Measurements from ENCODE around the gene KDM5D. TPM values are rescaled to one million over a fixed set of nuclear protein-coding genes. Genes with fewer than 3 reads are reported as not detected.

The KDM5D gene
- polyA plus RNA-seq = 10 to 100 TPM in 3 of 4 donors, not detected in 1; 16.8 to 66.5 (median 46.1) TPM
- long read RNA-seq, donor 1, partial matches to known transcripts = 18 of 18 reads
- long read RNA-seq, donor 1, other reads (novel, unspliced or antisense) = 0 of 18 reads
- long read RNA-seq, donor 2 = 0 reads
- long read RNA-seq, donor 3 = 0 reads
- long read RNA-seq, donor 4 = 0 reads
- long read RNA-seq, donor 5 = 0 reads
- long read RNA-seq, donor 6 = 0 reads
- long read RNA-seq, donor 7 = 0 reads
- long read RNA-seq, donor 8 = 0 reads
- long read RNA-seq, donor 9 = 0 reads
- long read RNA-seq, donor 10 = 0 reads

- Histone ChIP-seq H3K9me3 (ENCODE audit: control insufficient read depth in 2 of 2, insufficient read depth in 1 of 2, low read depth in 1 of 2, low read length in 1 of 2) (no peaks in the 10 kb centered on the region), H3K4me3 (ENCODE audit: low read depth in 1 of 3, low read length in 3 of 3) (peak within 1 kb of the TSS in 2 of 3 donors; percentile 39 to 72), H3K27me3 (ENCODE audit: control insufficient read depth in 3 of 3, insufficient read depth in 3 of 3, low read length in 3 of 3) (no peaks in the 10 kb centered on the region), H3K27ac (ENCODE audit: low read depth in 1 of 3, low read length in 2 of 3) (peak within 1 kb of the TSS in 2 of 3 donors; percentile 87 to 89), H3K4me1 (ENCODE audit: control insufficient read depth in 3 of 3, insufficient read depth in 2 of 3, low read depth in 1 of 3, low read length in 2 of 3) (no peaks in the 10 kb centered on the region), H3K36me3 (ENCODE audit: control insufficient read depth in 3 of 3, insufficient read depth in 2 of 3, low read depth in 1 of 3, low read length in 3 of 3) (peaks cover 0 to 6% (median 0%) of the 10 kb centered on the region in 3 donors)
- FAIRE-seq (no peak), DNase-seq (peak; percentile 81 to 88)
- WGBS, 3 donors = 0% methylated on average over 49 to 52 of the region's 52 CpGs; no CpG with 5 or more reads in 1 of the 3 donors
Observed at GRCh38 chrY:19744381-19745378, at the start of gene KDM5D. KDM5D (minus strand) TSS chrY:19744726; CDS start chrY:19744534, 192 bp downstream.

GRCh38 chrY:19768375-19768774, 23.8 kb upstream of the KDM5D start:
- no peak for FAIRE-seq
- 70 to 87% methylated on average over 3 of the region's 3 CpGs; no CpG with 5 or more reads in 1 of the 3 donors for WGBS, 3 donors

GRCh38 chrY:19743331-19743730, 1.2 kb downstream of the KDM5D start:
- H3K27ac ChIP-seq (ENCODE audit: low read depth in 1 of 3, low read length in 2 of 3) = no peak overlapping the region
- FAIRE-seq (no peak), DNase-seq (no peak)
- H3K36me3 ChIP-seq (ENCODE audit: control insufficient read depth in 3 of 3, insufficient read depth in 2 of 3, low read depth in 1 of 3, low read length in 3 of 3) = peaks cover 0 to 6% (median 0%) of the 10 kb centered on the region in 3 donors
- H3K4me1 ChIP-seq (ENCODE audit: control insufficient read depth in 3 of 3, insufficient read depth in 2 of 3, low read depth in 1 of 3, low read length in 2 of 3) = no peaks in the 10 kb centered on the region
- no peaks in the 10 kb centered on the region for H3K27me3 ChIP-seq (ENCODE audit: control insufficient read depth in 3 of 3, insufficient read depth in 3 of 3, low read length in 3 of 3)
- H3K4me3 ChIP-seq (ENCODE audit: low read depth in 1 of 3, low read length in 3 of 3) = peak overlapping the region in 1 of 3 donors; percentile 72
- no peaks in the 10 kb centered on the region for H3K9me3 ChIP-seq (ENCODE audit: control insufficient read depth in 2 of 2, insufficient read depth in 1 of 2, low read depth in 1 of 2, low read length in 1 of 2)
- WGBS, 3 donors = 17 to 48% (median 37%) methylated on average over 3 to 8 of the region's 8 CpGs

More at GRCh38 chrY:19768375-19768774, 23.8 kb upstream of the KDM5D start:
- Histone ChIP-seq H3K4me3 (ENCODE audit: low read depth in 1 of 3, low read length in 3 of 3) (no peak overlapping the region), H3K4me1 (ENCODE audit: control insufficient read depth in 3 of 3, insufficient read depth in 2 of 3, low read depth in 1 of 3, low read length in 2 of 3) (no peaks in the 10 kb centered on the region), H3K27me3 (ENCODE audit: control insufficient read depth in 3 of 3, insufficient read depth in 3 of 3, low read length in 3 of 3) (no peaks in the 10 kb centered on the region), H3K36me3 (ENCODE audit: control insufficient read depth in 3 of 3, insufficient read depth in 2 of 3, low read depth in 1 of 3, low read length in 3 of 3) (no peaks in the 10 kb centered on the region), H3K9me3 (ENCODE audit: control insufficient read depth in 2 of 2, insufficient read depth in 1 of 2, low read depth in 1 of 2, low read length in 1 of 2) (no peaks in the 10 kb centered on the region), H3K27ac (ENCODE audit: low read depth in 1 of 3, low read length in 2 of 3) (no peak overlapping the region)
- no peak for DNase-seq

GRCh38 chrY:19742153-19742552, 2.4 kb downstream of the KDM5D start:
- Histone ChIP-seq H3K36me3 (ENCODE audit: control insufficient read depth in 3 of 3, insufficient read depth in 2 of 3, low read depth in 1 of 3, low read length in 3 of 3) (peaks cover 0 to 6% (median 0%) of the 10 kb centered on the region in 3 donors), H3K4me3 (ENCODE audit: low read depth in 1 of 3, low read length in 3 of 3) (no peak overlapping the region), H3K4me1 (ENCODE audit: control insufficient read depth in 3 of 3, insufficient read depth in 2 of 3, low read depth in 1 of 3, low read length in 2 of 3) (no peaks in the 10 kb centered on the region), H3K27me3 (ENCODE audit: control insufficient read depth in 3 of 3, insufficient read depth in 3 of 3, low read length in 3 of 3) (no peaks in the 10 kb centered on the region), H3K27ac (ENCODE audit: low read depth in 1 of 3, low read length in 2 of 3) (no peak overlapping the region), H3K9me3 (ENCODE audit: control insufficient read depth in 2 of 2, insufficient read depth in 1 of 2, low read depth in 1 of 2, low read length in 1 of 2) (no peaks in the 10 kb centered on the region)
- DNase-seq = no peak
- no peak for FAIRE-seq

- Histone ChIP-seq H3K27me3 (ENCODE audit: control insufficient read depth in 3 of 3, insufficient read depth in 3 of 3, low read length in 3 of 3) (no peaks in the 10 kb centered on the region), H3K4me3 (ENCODE audit: low read depth in 1 of 3, low read length in 3 of 3) (no peak overlapping the region), H3K9me3 (ENCODE audit: control insufficient read depth in 2 of 2, insufficient read depth in 1 of 2, low read depth in 1 of 2, low read length in 1 of 2) (no peaks in the 10 kb centered on the region), H3K36me3 (ENCODE audit: control insufficient read depth in 3 of 3, insufficient read depth in 2 of 3, low read depth in 1 of 3, low read length in 3 of 3) (peaks cover 0 to 4% (median 0%) of the 10 kb centered on the region in 3 donors), H3K27ac (ENCODE audit: low read depth in 1 of 3, low read length in 2 of 3) (no peak overlapping the region), H3K4me1 (ENCODE audit: control insufficient read depth in 3 of 3, insufficient read depth in 2 of 3, low read depth in 1 of 3, low read length in 2 of 3) (no peaks in the 10 kb centered on the region)
- FAIRE-seq (no peak), DNase-seq (no peak)
- WGBS, 3 donors = 15 to 74% methylated on average over 1 of the region's 1 CpG; no CpG with 5 or more reads in 1 of the 3 donors
Observed at GRCh38 chrY:19734425-19734824, 10.1 kb downstream of the KDM5D start.

GRCh38 chrY:19717950-19718349, 26.6 kb downstream of the KDM5D start:
- Histone ChIP-seq H3K36me3 (ENCODE audit: control insufficient read depth in 3 of 3, insufficient read depth in 2 of 3, low read depth in 1 of 3, low read length in 3 of 3) (peaks cover 0 to 20% (median 15%) of the 10 kb centered on the region in 3 donors), H3K9me3 (ENCODE audit: control insufficient read depth in 2 of 2, insufficient read depth in 1 of 2, low read depth in 1 of 2, low read length in 1 of 2) (no peaks in the 10 kb centered on the region)
- FAIRE-seq = no peak

GRCh38 chrY:19717146-19717545, 27.4 kb downstream of the KDM5D start:
- WGBS, 3 donors = 92 to 93% methylated on average over 3 of the region's 3 CpGs; no CpG with 5 or more reads in 1 of the 3 donors
- H3K36me3 ChIP-seq (ENCODE audit: control insufficient read depth in 3 of 3, insufficient read depth in 2 of 3, low read depth in 1 of 3, low read length in 3 of 3) = peaks cover 0 to 20% (median 15%) of the 10 kb centered on the region in 3 donors
- no peak for FAIRE-seq
- no peaks in the 10 kb centered on the region for H3K9me3 ChIP-seq (ENCODE audit: control insufficient read depth in 2 of 2, insufficient read depth in 1 of 2, low read depth in 1 of 2, low read length in 1 of 2)
- H3K27me3 ChIP-seq (ENCODE audit: control insufficient read depth in 3 of 3, insufficient read depth in 3 of 3, low read length in 3 of 3) = no peaks in the 10 kb centered on the region
- H3K27ac ChIP-seq (ENCODE audit: low read depth in 1 of 3, low read length in 2 of 3) = peak overlapping the region in 1 of 3 donors; percentile 16
- DNase-seq = no peak
- H3K4me3 ChIP-seq (ENCODE audit: low read depth in 1 of 3, low read length in 3 of 3) = no peak overlapping the region
- no peaks in the 10 kb centered on the region for H3K4me1 ChIP-seq (ENCODE audit: control insufficient read depth in 3 of 3, insufficient read depth in 2 of 3, low read depth in 1 of 3, low read length in 2 of 3)

More at GRCh38 chrY:19717950-19718349, 26.6 kb downstream of the KDM5D start:
- DNase-seq = no peak
- H3K4me1 ChIP-seq (ENCODE audit: control insufficient read depth in 3 of 3, insufficient read depth in 2 of 3, low read depth in 1 of 3, low read length in 2 of 3) = no peaks in the 10 kb centered on the region
- no peaks in the 10 kb centered on the region for H3K27me3 ChIP-seq (ENCODE audit: control insufficient read depth in 3 of 3, insufficient read depth in 3 of 3, low read length in 3 of 3)
- H3K4me3 ChIP-seq (ENCODE audit: low read depth in 1 of 3, low read length in 3 of 3) = no peak overlapping the region
- H3K27ac ChIP-seq (ENCODE audit: low read depth in 1 of 3, low read length in 2 of 3) = no peak overlapping the region

GRCh38 chrY:19715226-19715625, 29.3 kb downstream of the KDM5D start:
- FAIRE-seq (no peak), DNase-seq (no peak)
- 96 to 98% methylated on average over 5 of the region's 5 CpGs; no CpG with 5 or more reads in 1 of the 3 donors for WGBS, 3 donors
- no peaks in the 10 kb centered on the region for H3K27me3 ChIP-seq (ENCODE audit: control insufficient read depth in 3 of 3, insufficient read depth in 3 of 3, low read length in 3 of 3)
- peaks cover 0 to 16% (median 12%) of the 10 kb centered on the region in 3 donors for H3K36me3 ChIP-seq (ENCODE audit: control insufficient read depth in 3 of 3, insufficient read depth in 2 of 3, low read depth in 1 of 3, low read length in 3 of 3)
- H3K4me3 ChIP-seq (ENCODE audit: low read depth in 1 of 3, low read length in 3 of 3) = no peak overlapping the region
- no peaks in the 10 kb centered on the region for H3K4me1 ChIP-seq (ENCODE audit: control insufficient read depth in 3 of 3, insufficient read depth in 2 of 3, low read depth in 1 of 3, low read length in 2 of 3)
- H3K27ac ChIP-seq (ENCODE audit: low read depth in 1 of 3, low read length in 2 of 3) = no peak overlapping the region
- no peaks in the 10 kb centered on the region for H3K9me3 ChIP-seq (ENCODE audit: control insufficient read depth in 2 of 2, insufficient read depth in 1 of 2, low read depth in 1 of 2, low read length in 1 of 2)
